Measurements from ENCODE around the gene ADAMTSL2. TPM values are rescaled to one million over a fixed set of nuclear protein-coding genes. Genes with fewer than 3 reads are reported as not detected.

ADAMTSL2 gene
- total RNA-seq, 1 donor from 2014 or later, result 10.1 TPM

- Histone ChIP-seq H3K27me3 (ENCODE audit: low read depth) (no peaks in the 10 kb centered on the region), H3K4me3 (no peak overlapping the region), H3K36me3 (no peaks in the 10 kb centered on the region), H3K27ac (no peak overlapping the region), H3K4me1 (peaks cover 9% of the 10 kb centered on the region), H3K9me3 (no peaks in the 10 kb centered on the region)
- no peak for ATAC-seq
- DNase-seq, result peak; percentile 43
- intact Hi-C loops (cut with DNase I), result no loop called here
- no peak for TF ChIP-seq CTCF (IDR thresholded peaks at IDR 0.05)
Observed at GRCh38 chr9:133489253-133490190, 45.0 kb upstream of the ADAMTSL2 start.

- ATAC-seq, result no peak
- intact Hi-C loops (cut with DNase I), result no loop called here
- no peak overlapping the region for H3K4me3 ChIP-seq
- TF ChIP-seq CTCF (IDR thresholded peaks at IDR 0.05), result no peak
- peaks cover 9% of the 10 kb centered on the region for H3K4me1 ChIP-seq
- H3K36me3 ChIP-seq, result no peaks in the 10 kb centered on the region
- no peaks in the 10 kb centered on the region for H3K27me3 ChIP-seq (ENCODE audit: low read depth)
- no peak overlapping the region for H3K27ac ChIP-seq
- no peaks in the 10 kb centered on the region for H3K9me3 ChIP-seq
- DNase-seq, result peak; percentile 32
Observed at GRCh38 chr9:133490201-133490681, 44.3 kb upstream of the ADAMTSL2 start.

- ATAC-seq, result no peak
- H3K4me3 ChIP-seq, result no peak overlapping the region
- intact Hi-C loops (cut with DNase I), result no loop called here
- H3K27me3 ChIP-seq (ENCODE audit: low read depth), result no peaks in the 10 kb centered on the region
- no peaks in the 10 kb centered on the region for H3K36me3 ChIP-seq
- no peaks in the 10 kb centered on the region for H3K9me3 ChIP-seq
- TF ChIP-seq CTCF (IDR thresholded peaks at IDR 0.05), result no peak
- H3K4me1 ChIP-seq, result peaks cover 5% of the 10 kb centered on the region
- DNase-seq, result peak; percentile 36
- peak overlapping the region; percentile 64 for H3K27ac ChIP-seq
Observed at GRCh38 chr9:133490865-133491655, 43.4 kb upstream of the ADAMTSL2 start.

- intact Hi-C loops (cut with DNase I), result no loop called here
- DNase-seq, result peak; percentile 25
- H3K27ac ChIP-seq, result peak overlapping the region; percentile 64
Observed at GRCh38 chr9:133491656-133491925, 42.9 kb upstream of the ADAMTSL2 start.

More at GRCh38 chr9:133491656-133491925, 42.9 kb upstream of the ADAMTSL2 start:
- no peak for TF ChIP-seq CTCF (IDR thresholded peaks at IDR 0.05)
- Histone ChIP-seq H3K27me3 (ENCODE audit: low read depth) (peaks cover 2% of the 10 kb centered on the region), H3K4me1 (peaks cover 2% of the 10 kb centered on the region), H3K9me3 (no peaks in the 10 kb centered on the region), H3K4me3 (no peak overlapping the region), H3K36me3 (no peaks in the 10 kb centered on the region)
- ATAC-seq, result no peak
